HG03064 (cell line): ENCODE results near the gene BSDC1.

Experiments used
- ATAC-seq: cut with Tn5 transposase; IDR thresholded peaks from one replicate; pipeline ENCODE4 v1.9.1; 2021; ENCODE audit warnings: low read depth; ENCODE audit not compliant: unreplicated experiment

Gene BSDC1

DNA sequence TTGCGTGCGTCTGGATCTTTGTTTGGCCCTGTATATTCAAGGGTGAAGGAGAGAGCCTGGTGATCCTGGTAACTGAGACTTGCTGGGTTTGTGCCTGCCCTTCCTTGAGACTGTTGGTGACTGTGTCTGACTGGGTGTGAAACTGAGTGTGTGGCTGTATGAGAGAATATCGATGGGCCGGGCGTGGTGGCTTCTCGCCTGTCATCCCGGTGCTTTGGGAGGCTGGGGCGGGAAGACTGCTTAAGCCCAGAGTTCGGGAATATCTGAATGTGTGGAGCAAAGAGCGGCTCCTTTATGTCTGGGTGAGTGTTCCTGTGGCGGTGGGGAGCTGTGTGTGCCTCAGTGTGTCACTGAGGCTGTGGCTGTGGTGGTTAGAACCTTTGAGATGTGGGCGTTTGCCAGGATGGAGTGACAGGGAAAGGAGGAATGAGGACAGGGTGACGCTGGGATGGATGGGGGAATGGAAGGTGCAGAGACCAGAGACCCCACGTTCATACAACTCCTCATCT, 55.5 kb downstream of the BSDC1 start:
- ATAC-seq: no peak

DNA sequence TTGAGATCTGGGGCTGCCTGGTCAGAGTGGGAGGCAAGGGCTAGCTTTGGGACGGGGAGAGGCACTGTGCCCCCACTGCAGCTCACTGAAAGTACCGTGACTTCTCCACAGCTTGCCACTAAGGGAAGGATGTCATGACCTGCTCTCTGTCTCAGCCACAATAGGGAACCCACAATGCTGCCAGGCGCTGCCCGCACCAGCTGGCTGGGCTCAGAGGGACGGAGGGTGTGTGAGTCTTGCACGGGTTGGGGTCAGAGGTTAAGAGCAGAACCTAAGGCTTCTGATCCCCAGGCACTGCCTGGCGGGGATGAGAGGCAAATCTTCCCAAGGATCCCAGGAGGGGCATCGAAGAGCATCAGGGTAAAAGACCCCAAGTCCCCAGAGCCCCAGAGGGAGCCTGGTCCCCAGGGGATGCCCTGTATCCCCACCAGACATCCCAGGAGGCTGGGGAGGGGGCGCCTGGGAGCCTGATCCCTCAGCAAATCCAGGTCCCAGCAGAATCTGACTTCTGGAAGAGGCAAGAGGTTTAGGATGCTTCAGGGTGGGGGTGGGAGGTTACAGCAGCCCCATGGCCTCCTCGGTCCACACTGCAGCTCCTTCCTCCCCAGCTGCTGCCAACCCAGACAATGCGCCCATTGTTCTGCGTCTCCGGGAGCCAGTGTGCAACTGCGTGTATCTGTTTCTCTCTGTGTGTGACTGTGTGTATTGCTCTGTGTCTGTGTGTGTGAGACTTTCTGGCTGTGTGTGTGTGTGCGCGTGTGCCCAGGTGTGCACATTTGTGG, 56.2 kb downstream of the BSDC1 start:
- no peak for ATAC-seq

GRCh38 chr1:32336963-32337675, 57.1 kb downstream of the BSDC1 start:
- no peak for ATAC-seq

- ATAC-seq: no peak
Observed at GRCh38 chr1:32336591-32336932, 57.7 kb downstream of the BSDC1 start.

- no peak for ATAC-seq
Observed at GRCh38 chr1:32335790-32336590, 58.3 kb downstream of the BSDC1 start, which contains the start of gene MARCKSL1. Gene MARCKSL1, minus strand, starts transcription at chr1:32336233. Its CDS starts 200 bp downstream, at chr1:32336033.

GRCh38 chr1:32335535-32335789, 58.8 kb downstream of the BSDC1 start:
- ATAC-seq: no peak

GRCh38 chr1:32334864-32335534, 59.2 kb downstream of the BSDC1 start:
- ATAC-seq: no peak

DNA sequence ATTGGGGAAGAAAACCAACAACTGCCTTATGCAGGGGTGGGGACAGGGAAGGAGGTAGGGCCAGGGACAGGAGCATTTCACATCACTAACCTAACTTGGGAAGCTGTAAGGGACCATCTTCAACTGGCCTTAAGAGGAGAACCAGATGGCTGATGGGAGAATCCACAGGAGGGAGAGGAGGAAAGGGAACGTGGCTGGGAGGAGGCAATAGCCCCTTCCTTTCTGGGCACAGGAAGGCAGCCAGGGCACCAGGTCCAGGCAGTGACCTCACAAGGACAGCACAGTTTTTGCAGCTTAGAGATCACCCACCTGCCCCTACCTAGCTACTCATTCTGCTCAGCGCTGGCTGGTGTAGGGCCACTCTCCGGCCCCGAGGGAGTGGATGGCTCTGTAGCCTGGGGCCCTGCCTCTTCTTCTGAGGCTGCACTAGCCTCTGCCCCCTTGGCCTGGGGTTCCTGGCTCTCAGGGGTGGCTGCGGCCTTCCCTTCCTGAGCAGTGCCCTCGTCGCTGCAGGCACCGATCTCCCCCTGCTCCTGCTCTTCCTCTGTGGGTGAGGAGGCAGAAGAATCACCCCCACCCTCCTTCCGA, 59.9 kb downstream of the BSDC1 start:
- ATAC-seq: no peak

DNA sequence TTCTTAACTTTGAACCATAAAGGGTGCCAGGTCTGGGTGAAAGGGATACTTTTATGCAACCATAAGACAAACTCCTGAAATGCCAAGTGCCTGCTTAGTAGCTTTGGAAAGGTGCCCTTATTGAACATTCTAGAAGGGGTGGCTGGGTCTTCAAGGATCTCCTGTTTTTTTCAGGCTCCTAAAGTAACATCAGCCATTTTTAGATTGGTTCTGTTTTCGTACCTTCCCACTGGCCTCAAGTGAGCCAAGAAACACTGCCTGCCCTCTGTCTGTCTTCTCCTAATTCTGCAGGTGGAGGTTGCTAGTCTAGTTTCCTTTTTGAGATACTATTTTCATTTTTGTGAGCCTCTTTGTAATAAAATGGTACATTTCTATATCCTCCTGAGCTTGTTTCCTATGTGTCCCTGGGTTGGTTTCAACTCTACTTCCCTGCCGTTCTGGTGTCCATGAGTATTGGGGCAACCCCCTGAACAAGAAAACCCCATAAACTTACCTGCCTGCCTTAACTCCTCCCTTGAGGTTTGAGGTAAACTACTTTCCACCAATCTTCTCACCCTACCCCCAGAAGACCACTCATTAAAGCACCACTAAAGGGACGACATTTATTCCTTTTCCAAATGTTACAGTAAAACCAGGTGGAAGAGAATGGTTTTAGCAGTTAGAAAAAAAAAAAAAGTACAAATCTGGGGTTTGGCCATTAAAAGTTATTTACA, 60.8 kb downstream of the BSDC1 start:
- no peak for ATAC-seq

- no peak for ATAC-seq
Observed at GRCh38 chr1:32332290-32333079, 61.8 kb downstream of the BSDC1 start.

- no peak for ATAC-seq
Observed at GRCh38 chr1:32331549-32331948, 62.7 kb downstream of the BSDC1 start.

DNA sequence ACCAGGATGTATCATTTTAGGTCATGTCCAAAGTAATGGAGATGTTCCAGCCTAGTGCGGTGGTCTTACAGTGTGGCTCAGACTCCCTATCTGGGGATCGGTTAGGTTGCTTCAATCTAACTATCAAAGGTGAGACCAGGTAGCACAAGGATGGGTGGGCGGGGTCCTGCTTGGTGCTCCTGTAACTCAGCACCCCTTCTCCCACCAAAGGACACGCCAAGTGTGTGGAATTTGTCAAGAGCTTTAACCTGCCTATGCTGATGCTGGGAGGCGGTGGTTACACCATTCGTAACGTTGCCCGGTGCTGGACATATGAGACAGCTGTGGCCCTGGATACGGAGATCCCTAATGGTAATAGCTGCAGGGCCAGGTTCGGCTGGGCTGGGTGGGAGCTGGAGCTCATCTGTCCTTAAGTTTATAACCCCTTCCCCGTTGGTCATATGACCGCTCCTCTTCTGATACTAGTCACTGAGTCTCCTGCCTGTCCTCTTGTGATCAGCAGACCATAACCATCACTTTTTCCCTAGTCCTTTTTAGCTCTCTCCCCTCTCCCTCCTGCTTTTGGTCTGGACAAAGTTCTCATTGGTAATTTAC, 63.6 kb downstream of the BSDC1 start:
- no peak for ATAC-seq

DNA sequence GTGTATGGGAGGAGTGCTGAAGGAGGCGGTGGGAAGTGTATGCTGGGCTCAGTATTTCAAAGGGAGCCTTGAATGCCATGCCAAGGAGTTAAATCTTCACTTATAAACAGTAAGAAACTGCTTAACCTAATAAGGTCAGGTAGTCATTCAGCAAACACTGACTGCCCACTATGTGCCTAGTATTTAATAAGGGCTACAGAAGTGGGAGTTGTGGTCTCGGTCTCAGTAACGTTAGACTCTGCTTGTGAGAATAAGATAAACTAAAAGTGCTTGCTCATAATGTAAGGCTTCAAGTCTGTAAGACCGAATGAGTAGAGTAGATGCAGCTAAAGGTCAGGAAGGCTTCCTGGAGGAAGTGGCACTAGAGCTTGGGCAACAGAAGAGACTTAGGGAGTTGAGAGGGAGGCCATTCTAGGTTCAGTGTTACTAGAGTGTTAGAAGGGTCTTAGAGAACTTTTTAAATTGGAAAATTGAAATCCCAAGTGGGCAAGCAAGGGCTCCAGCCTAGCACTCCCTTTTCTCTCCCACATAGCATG, 64.2 kb downstream of the BSDC1 start:
- no peak for ATAC-seq

DNA sequence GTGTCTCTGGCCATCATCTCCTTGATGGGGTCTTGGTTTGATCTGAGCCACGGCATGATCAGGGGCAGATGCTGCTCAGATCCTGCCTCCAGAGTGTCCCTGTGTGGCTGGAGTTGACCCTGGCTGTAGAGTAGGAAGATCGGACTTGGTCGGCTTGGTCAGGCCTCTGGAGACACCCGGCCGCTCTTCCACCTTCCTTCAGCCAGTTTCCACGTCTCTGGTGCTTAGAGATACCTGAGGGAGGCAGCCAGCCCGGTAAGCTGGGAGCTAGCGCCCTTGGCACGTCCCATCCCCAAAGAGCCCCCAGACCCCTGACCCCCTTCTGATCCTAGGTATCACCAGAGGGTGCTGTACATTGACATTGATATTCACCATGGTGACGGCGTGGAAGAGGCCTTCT, 67.0 kb downstream of the BSDC1 start:
- no peak for ATAC-seq

- no peak for ATAC-seq
Observed at GRCh38 chr1:32321712-32322291, 72.4 kb downstream of the BSDC1 start.

DNA sequence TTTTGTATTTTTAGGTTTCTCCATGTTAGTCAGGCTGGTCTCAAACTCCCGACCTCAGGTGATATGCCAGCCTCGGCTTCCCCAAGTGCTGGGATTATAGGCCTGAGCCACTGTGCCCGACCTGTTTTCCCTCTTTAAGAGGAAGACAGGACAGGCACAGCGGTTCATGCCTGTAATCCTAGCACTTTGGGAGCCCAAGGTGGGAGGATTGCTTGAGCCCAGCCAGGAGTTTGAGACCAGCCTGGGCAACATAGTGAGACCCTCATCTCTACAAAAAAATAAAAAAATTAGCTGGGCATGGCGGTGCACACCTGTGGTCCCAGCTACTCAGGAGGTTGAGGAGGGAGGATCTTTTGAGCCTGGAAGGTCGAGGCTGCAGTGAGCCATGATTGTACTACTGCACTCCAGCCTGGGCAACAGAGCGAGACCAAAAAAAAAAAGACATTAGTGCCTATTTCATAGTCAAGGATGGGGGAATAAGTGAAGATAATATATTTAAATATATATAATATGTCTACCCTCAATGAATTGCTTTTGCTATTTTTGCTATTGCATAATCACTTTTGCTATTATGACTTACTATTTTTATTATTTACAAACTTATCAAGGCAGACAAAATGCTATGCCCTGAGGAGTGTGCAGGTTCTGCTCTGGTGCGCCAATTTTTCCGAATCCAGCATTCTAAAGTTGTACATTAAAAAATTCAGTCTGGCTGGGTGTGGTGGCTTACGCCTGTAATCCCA, 75.9 kb downstream of the BSDC1 start:
- ATAC-seq: no peak

DNA sequence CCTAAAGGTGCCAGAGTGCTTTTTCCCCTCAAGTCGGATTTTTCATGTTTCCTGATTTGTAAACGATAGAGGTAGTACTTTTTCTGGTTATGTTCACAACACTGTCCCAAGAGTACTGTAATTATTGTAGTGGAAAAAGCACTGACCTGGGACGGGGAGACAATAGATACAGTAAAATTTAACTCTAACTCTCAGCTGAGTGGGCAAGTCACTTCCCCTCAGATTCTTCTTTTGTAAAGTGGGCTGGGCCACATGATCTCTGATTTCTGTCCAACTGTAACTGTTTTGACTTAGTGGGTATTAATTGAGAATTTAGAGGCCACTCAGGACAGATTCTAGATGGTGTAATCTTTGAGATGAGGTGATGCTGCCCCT, 77.4 kb downstream of the BSDC1 start:
- no peak for ATAC-seq
